ENCODE data around the gene CD79B. TPM values are rescaled to one million over a fixed set of nuclear protein-coding genes. Genes with fewer than 3 reads are reported as not detected.

The CD79B gene
- total and polyA plus RNA-seq, 2 of the 13 experiments (the other 11 are each of a cell fraction or from before 2014, with no cell fraction given), result not detected

DNA sequence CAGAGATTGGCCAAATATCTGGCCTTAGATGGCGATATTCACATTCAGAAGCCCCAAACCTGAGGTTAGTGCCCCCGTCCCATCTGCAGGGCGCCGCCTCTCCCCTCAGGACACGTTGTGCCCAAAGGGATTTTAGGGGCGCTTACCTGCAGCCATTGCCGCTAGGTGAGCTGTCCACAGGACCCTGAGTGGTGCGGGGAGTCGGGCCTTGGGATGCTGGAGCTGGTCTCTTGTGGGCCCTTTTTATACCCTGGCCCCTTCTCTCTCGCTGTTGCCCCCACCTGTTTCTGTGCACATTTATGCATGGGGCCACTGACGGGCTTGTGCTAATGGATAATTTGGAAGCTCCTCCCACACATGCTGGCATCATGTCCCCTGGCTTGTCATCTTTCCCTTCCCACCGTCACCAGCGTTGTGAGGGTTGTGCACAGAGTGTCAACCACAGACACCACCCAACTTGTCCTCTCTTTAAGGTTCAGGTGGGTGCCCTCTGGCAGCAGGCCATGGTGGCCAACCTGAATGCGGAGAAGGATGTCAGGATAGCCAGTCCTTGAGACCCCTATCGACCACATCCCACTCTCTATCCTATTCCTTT lies 21.0 kb downstream of the CD79B start, which contains the start of gene CSHL1:
TSS of gene CSHL1 (minus strand) at position 218 of the 595 bp plus-strand sequence. CDS start at position 156, 62 bp downstream.
- CTCF ChIA-PET (ENCODE audit: low intra/inter-chr PET ratio, low total read pairs), result interaction anchor here (1.1 to 2.2 kb wide), 4 partner anchors 35 to 115 kb away, joined by 6 to 10 read pairs (median 8); no protein-coding TSS in a partner anchor
- 40% methylated on average over 15 of the region's 15 CpGs for WGBS (ENCODE audit: low lambda C conversion rate)
- no peaks in the 10 kb centered on the region for H3K9me3 ChIP-seq (ENCODE audit: low read length)
- no peak within 1 kb of the TSS for H3K9ac ChIP-seq (ENCODE audit: insufficient read depth, low read depth, low read length)
- in situ Hi-C loops (cut with HindIII; ENCODE audit: extremely low pct_ligation_motif_present, low pct_unique_long_range_greater_than_20kb), result loop anchor here (5.0 kb wide), 1 partner anchor 36 kb away; no protein-coding TSS in a partner anchor
- POLR2A ChIA-PET, result interaction anchor here (1.7 kb wide), 1 partner anchor 137 kb away, joined by 5 read pairs; the partner anchor contains the start of genes CCDC47 and DDX42
- ATAC-seq, result no peak
- H3K27me3 ChIP-seq (ENCODE audit: control insufficient read depth in 1 of 2, insufficient read depth in 2 of 2, low read length in 2 of 2), result peaks cover 4 to 47% of the 10 kb centered on the region in 2 experiments; a peak in 4 of 5 replicates
- H3K79me2 ChIP-seq (ENCODE audit: insufficient read depth, low read length), result no peaks in the 10 kb centered on the region
- intact Hi-C loops (cut with micrococcal nuclease; ENCODE audit: unreplicated experiment), result loop anchor here (10.0 kb wide), 1 partner anchor 224 kb away; the partner anchor contains the start of gene ERN1
- peak within 1 kb of the TSS; percentile 14; the same call in 1 of the 2 replicates for H3K4me2 ChIP-seq (ENCODE audit: low read depth, low read length)
- no peak within 1 kb of the TSS for H3K27ac ChIP-seq (ENCODE audit: extremely low read length, insufficient read depth, low read length)
- BruUV-seq (replicated peaks), result no TSS peak
- H3K36me3 ChIP-seq (replicated peaks in 1 of 2; ENCODE audit: control insufficient read depth in 1 of 2, insufficient read depth in 2 of 2, low read length in 2 of 2), result no peaks in the 10 kb centered on the region
- H3K4me1 ChIP-seq (ENCODE audit: insufficient read depth, low read length), result peaks cover 10% of the 10 kb centered on the region
- no peak for DNase-seq (ENCODE audit: low spot score)
- no peak within 1 kb of the TSS for H2AFZ ChIP-seq (ENCODE audit: low read length)
- FAIRE-seq, result no peak
- TF ChIP-seq ZMAT3 (CRISPR knock-in tag; conservative IDR thresholded peaks at IDR 0.05) (no peak), ZNF281 (CRISPR knock-in tag; IDR thresholded peaks at IDR 0.05; ENCODE audit: borderline replicate concordance) (no peak), KDM3A (CRISPR knock-in tag; IDR thresholded peaks at IDR 0.05; ENCODE audit: low read depth) (no peak), POLR2AphosphoS5 (IDR thresholded peaks at IDR 0.05; ENCODE audit: low read depth, low read length) (no peak), PLRG1 (conservative IDR thresholded peaks at IDR 0.05) (no peak), TBP (CRISPR knock-in tag; IDR thresholded peaks at IDR 0.05) (no peak), MIER2 (CRISPR knock-in tag; IDR thresholded peaks at IDR 0.05) (no peak), ATF7 (IDR thresholded peaks at IDR 0.05) (no peak), ATF7 (CRISPR knock-in tag; IDR thresholded peaks at IDR 0.05) (no peak), MAZ (IDR thresholded peaks at IDR 0.05; ENCODE audit: borderline replicate concordance, low read depth, low read length) (no peak), MAZ (CRISPR knock-in tag; IDR thresholded peaks at IDR 0.05; ENCODE audit: low read depth) (no peak), FOXK1 (CRISPR knock-in tag; IDR thresholded peaks at IDR 0.05; ENCODE audit: borderline replicate concordance, low read depth) (no peak), TFE3 (CRISPR knock-in tag; IDR thresholded peaks at IDR 0.05) (no peak), YEATS4 (CRISPR knock-in tag; IDR thresholded peaks at IDR 0.05; ENCODE audit: borderline replicate concordance) (no peak), PPARG (CRISPR knock-in tag; conservative IDR thresholded peaks at IDR 0.05) (no peak), KLF9 (CRISPR knock-in tag; IDR thresholded peaks at IDR 0.05; ENCODE audit: low read depth) (no peak), ZNF234 (CRISPR knock-in tag; conservative IDR thresholded peaks at IDR 0.05) (no peak)
- TF ChIP-seq, protein P1, sequence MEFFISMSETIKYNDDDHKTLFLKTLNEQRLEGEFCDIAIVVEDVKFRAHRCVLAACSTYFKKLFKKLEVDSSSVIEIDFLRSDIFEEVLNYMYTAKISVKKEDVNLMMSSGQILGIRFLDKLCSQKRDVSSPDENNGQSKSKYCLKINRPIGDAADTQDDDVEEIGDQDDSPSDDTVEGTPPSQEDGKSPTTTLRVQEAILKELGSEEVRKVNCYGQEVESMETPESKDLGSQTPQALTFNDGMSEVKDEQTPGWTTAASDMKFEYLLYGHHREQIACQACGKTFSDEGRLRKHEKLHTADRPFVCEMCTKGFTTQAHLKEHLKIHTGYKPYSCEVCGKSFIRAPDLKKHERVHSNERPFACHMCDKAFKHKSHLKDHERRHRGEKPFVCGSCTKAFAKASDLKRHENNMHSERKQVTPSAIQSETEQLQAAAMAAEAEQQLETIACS (CRISPR knock-in tag; IDR thresholded peaks at IDR 0.05), result no peak
- no peak within 1 kb of the TSS for H3K4me3 ChIP-seq (replicated peaks in 1 of 3; ENCODE audit: insufficient read depth in 1 of 3, low read depth in 2 of 3, low read length in 3 of 3)
- no peaks in the 10 kb centered on the region for H4K20me1 ChIP-seq (ENCODE audit: insufficient read depth, low read length)
